BLaER1 treated with 17β-estradiol and CSF1 and Interleukin-3, amounts not matched to agents 10 nM and 100 nM (cell line): ENCODE results near the gene CLTCL1.

ENCODE experiments used
- H3K27ac ChIP-seq, 11 experiments: shearing (Covaris generic); formaldehyde crosslinking; 2 replicates each; pipeline ENCODE4 v1.8.1; 2022
- H3K27me3 ChIP-seq, 11 experiments: shearing (Covaris generic); formaldehyde crosslinking; 2 replicates each; pipeline ENCODE4 v1.8.1; 2022
- H3K36me3 ChIP-seq, 11 experiments: shearing (Covaris generic); formaldehyde crosslinking; 2 replicates each; pipeline ENCODE4 v1.8.1; 2022
- H3K4me1 ChIP-seq, 10 experiments: shearing (Covaris generic); formaldehyde crosslinking; 2 replicates each; pipeline ENCODE4 v1.8.1; 2022
- H3K4me2 ChIP-seq, 11 experiments: shearing (Covaris generic); formaldehyde crosslinking; 2 replicates each; pipeline ENCODE4 v1.8.1; 2022
- H3K4me3 ChIP-seq, 10 experiments: shearing (Covaris generic); formaldehyde crosslinking; 2 replicates each; pipeline ENCODE4 v1.8.1; 2022
- H3K9ac ChIP-seq, 11 experiments: shearing (Covaris generic); formaldehyde crosslinking; 2 replicates each; pipeline ENCODE4 v1.8.1; 2022
- H3K9me3 ChIP-seq, 11 experiments: shearing (Covaris generic); formaldehyde crosslinking; replicated peaks in 1 of 11; 2 replicates each; pipeline ENCODE4 v1.8.1; 2022
- H4K20me1 ChIP-seq, 11 experiments: shearing (Covaris generic); formaldehyde crosslinking; 2 replicates each; pipeline ENCODE4 v1.8.1; 2022
- Cebpa-rat ChIP-seq, 11 experiments: shearing (Covaris generic); IDR thresholded peaks; 2 replicates each; pipeline ENCODE4 v1.8.1; 2022

The CLTCL1 gene

GRCh38 chr22:19295733-19296132, 4.2 kb upstream of the CLTCL1 start:
- TF ChIP-seq Cebpa-rat (IDR thresholded peaks at IDR 0.05): no peak
- H3K9ac ChIP-seq: no peak overlapping the region
- peaks cover 9 to 17% (median 15%) of the 10 kb centered on the region in 10 experiments for H3K4me1 ChIP-seq
- H4K20me1 ChIP-seq: peaks cover 0 to 3% (median 0%) of the 10 kb centered on the region in 11 experiments; a peak in 2 of 22 replicates
- H3K4me2 ChIP-seq: no peak overlapping the region
- H3K27me3 ChIP-seq: peaks cover 0 to 7% (median 6%) of the 10 kb centered on the region in 11 experiments; a peak in 18 of 22 replicates
- H3K27ac ChIP-seq: no peak overlapping the region
- H3K36me3 ChIP-seq: no peaks in the 10 kb centered on the region
- H3K4me3 ChIP-seq: no peak overlapping the region
- no peaks in the 10 kb centered on the region for H3K9me3 ChIP-seq

- Histone ChIP-seq H3K4me3 (peak overlapping the region; percentile 70 to 98 (median 96)), H3K9me3 (no peaks in the 10 kb centered on the region), H3K9ac (peak overlapping the region; percentile 74 to 88 (median 82); a peak in 21 of 22 replicates), H3K27ac (peak overlapping the region in 8 of 11 experiments; percentile 70 to 84 (median 76); a peak in 11 of 22 replicates), H3K4me2 (peak overlapping the region; percentile 69 to 95 (median 87)), H3K36me3 (no peaks in the 10 kb centered on the region), H3K27me3 (peaks cover 0 to 14% (median 12%) of the 10 kb centered on the region in 11 experiments; a peak in 18 of 22 replicates), H4K20me1 (peaks cover 0 to 9% (median 0%) of the 10 kb centered on the region in 11 experiments; a peak in 2 of 22 replicates), H3K4me1 (peaks cover 27 to 48% (median 45%) of the 10 kb centered on the region in 10 experiments)
- no peak for TF ChIP-seq Cebpa-rat (IDR thresholded peaks at IDR 0.05)
These were observed 1.1 kb upstream of the CLTCL1 start for GRCh38 chr22:19292458-19293230.

DNA sequence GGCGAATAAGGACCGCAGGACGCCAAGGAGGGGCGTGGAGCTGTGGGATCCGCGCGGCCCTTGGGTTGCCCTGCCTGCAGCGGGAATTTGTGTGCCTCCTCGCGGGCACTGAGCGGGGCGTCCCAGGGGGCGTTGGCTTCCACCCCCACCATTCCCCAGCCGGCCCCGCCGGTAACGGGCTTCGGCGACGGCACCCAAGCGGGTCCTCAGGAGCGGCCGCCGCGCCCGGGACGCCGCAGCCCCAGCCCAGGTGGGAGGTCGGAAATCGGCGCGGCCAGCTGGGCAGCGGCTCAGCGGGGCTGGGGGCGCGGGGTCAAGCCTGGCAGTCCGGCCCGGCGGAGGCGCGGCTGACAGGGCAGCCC, 320 bp downstream of the CLTCL1 start:
- H3K36me3 ChIP-seq: no peaks in the 10 kb centered on the region
- H3K27me3 ChIP-seq: peaks cover 0 to 14% (median 12%) of the 10 kb centered on the region in 11 experiments; a peak in 18 of 22 replicates
- H3K9ac ChIP-seq: peak overlapping the region; percentile 83 to 91 (median 87)
- H3K4me3 ChIP-seq: peak overlapping the region; percentile 91 to 98 (median 96)
- peaks cover 0 to 9% (median 0%) of the 10 kb centered on the region in 11 experiments; a peak in 2 of 22 replicates for H4K20me1 ChIP-seq
- no peak for TF ChIP-seq Cebpa-rat (IDR thresholded peaks at IDR 0.05)
- H3K9me3 ChIP-seq: no peaks in the 10 kb centered on the region
- H3K4me1 ChIP-seq: peaks cover 39 to 62% (median 60%) of the 10 kb centered on the region in 10 experiments
- peak overlapping the region; percentile 93 to 99 (median 97) for H3K4me2 ChIP-seq
- H3K27ac ChIP-seq: peak overlapping the region; percentile 62 to 80 (median 77); a peak in 21 of 22 replicates

DNA sequence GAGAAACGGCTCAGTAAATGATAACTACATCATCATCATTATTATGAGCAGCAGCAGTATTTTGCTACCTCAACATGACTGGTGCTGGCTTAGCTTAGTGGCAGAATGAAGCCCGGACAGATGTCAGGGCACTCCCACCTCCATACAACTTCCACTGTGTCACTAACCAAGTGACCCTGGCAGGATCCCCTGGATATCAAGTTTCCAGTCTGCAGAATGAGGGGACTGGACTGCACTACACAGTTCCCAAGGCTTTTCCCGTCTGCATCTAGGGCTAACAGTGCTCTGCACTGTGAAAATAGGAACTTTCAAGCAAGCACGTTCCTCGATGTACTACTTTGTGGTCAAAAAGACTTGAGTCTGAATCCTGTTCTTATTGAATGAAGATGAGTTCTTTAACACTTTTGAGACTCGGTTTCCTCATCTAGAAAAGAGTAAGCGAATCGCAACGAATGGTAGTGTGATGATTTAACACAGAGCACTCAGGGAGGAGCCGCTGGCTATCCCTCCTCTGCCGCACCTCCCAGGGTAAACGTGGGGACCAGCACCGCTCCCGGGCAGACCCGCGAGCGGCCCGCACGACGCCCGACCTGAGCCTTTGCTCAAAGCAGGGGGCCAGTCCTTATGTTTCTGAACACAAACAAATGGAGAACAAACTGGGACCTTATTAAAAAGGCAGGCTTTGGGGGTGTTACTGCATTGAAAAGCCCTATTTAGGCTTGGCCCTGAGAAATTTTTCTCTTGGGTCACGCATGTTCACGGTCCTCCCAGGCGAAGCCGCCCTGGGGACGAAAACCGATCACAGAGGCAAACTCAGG, 910 bp downstream of the CLTCL1 start:
- Histone ChIP-seq H3K9me3 (no peaks in the 10 kb centered on the region), H3K9ac (peak overlapping the region; percentile 83 to 91 (median 87)), H3K36me3 (no peaks in the 10 kb centered on the region), H3K4me1 (peaks cover 45 to 68% (median 66%) of the 10 kb centered on the region in 10 experiments), H4K20me1 (peaks cover 0 to 9% (median 0%) of the 10 kb centered on the region in 11 experiments; a peak in 2 of 22 replicates), H3K4me2 (peak overlapping the region; percentile 93 to 99 (median 97)), H3K27me3 (peaks cover 0 to 14% (median 12%) of the 10 kb centered on the region in 11 experiments; a peak in 18 of 22 replicates), H3K4me3 (peak overlapping the region; percentile 91 to 98 (median 96)), H3K27ac (peak overlapping the region in 7 of 11 experiments; percentile 71 to 79 (median 77); a peak in 10 of 22 replicates)
- TF ChIP-seq Cebpa-rat (IDR thresholded peaks at IDR 0.05): no peak

DNA sequence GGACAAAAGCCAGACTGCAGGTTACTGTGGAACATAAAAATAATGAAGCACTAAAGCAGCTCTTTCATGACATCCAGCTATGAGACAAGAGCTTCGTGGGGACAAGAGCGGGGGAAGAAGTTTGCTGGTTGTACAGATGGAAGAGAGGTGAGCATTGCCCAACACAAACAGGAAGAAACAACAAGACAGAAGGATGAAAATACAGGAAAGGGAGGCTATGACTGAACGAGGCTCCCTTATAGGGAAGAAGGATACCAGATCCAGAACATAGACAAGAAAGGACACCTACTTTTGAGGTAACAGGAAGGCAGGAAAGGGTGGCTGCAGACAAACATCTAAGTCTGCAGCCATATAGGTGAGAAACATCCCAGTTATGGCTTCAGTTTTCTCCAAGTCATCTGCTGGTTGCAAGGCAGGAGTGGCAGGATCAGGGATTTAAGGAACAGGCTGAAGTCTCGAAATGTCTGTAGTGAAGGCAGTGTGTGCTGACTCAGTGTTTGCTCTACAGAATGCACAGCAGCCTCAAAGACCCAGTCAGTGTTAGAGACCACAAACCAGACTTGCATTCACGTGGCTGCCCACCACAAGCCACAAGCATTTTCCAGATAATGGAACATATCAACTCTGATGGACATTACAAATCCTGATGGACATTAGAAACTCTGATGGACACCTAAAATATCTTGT, 1.9 kb downstream of the CLTCL1 start:
- Histone ChIP-seq H3K4me1 (peaks cover 48 to 78% (median 76%) of the 10 kb centered on the region in 10 experiments), H3K4me3 (peak overlapping the region in 1 of 10 experiments; percentile 96; a peak in 1 of 20 replicates), H3K27ac (no peak overlapping the region), H4K20me1 (peaks cover 0 to 9% (median 0%) of the 10 kb centered on the region in 11 experiments; a peak in 2 of 22 replicates), H3K4me2 (peak overlapping the region; percentile 93 to 99 (median 97)), H3K9ac (peak overlapping the region in 1 of 11 experiments; percentile 5; a peak in 1 of 22 replicates), H3K27me3 (peaks cover 0 to 14% (median 12%) of the 10 kb centered on the region in 11 experiments; a peak in 18 of 22 replicates), H3K9me3 (no peaks in the 10 kb centered on the region), H3K36me3 (no peaks in the 10 kb centered on the region)
- no peak for TF ChIP-seq Cebpa-rat (IDR thresholded peaks at IDR 0.05)

DNA sequence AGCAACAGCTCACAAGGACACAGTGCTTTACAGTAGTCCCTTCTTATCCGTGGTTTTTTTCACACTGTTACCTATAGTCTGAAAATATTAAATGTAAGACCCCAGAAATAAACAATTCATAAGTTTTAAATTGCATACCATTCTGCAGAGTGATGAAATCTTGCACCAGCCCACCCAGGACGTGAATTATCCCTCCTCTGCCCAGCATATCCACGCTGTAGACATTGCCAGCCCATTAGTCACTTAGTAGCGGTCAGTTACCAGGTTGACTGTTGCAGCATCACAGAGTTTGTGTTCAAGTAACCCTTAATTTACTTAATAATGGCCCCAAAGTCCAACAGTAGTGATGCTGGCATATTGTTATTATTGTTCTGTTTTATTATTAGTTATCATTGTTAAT, 3.6 kb downstream of the CLTCL1 start:
- Histone ChIP-seq H3K27me3 (peaks cover 0 to 14% (median 12%) of the 10 kb centered on the region in 11 experiments; a peak in 18 of 22 replicates), H3K36me3 (no peaks in the 10 kb centered on the region), H3K4me3 (no peak overlapping the region), H3K4me2 (peak overlapping the region; percentile 10 to 98 (median 74); a peak in 21 of 22 replicates), H3K9ac (no peak overlapping the region), H3K9me3 (no peaks in the 10 kb centered on the region), H4K20me1 (peaks cover 0 to 9% (median 0%) of the 10 kb centered on the region in 11 experiments; a peak in 2 of 22 replicates), H3K27ac (0 out of 22 replicates have a peak overlapping the region, but pooled peaks of 1 of the 11 experiments have one; percentile 11), H3K4me1 (peaks cover 48 to 93% (median 86%) of the 10 kb centered on the region in 10 experiments)
- TF ChIP-seq Cebpa-rat (IDR thresholded peaks at IDR 0.05): no peak

GRCh38 chr22:19287076-19287707, 4.3 kb downstream of the CLTCL1 start:
- peaks cover 42 to 89% (median 79%) of the 10 kb centered on the region in 10 experiments for H3K4me1 ChIP-seq
- H3K27ac ChIP-seq: peak overlapping the region in 2 of 11 experiments; percentile 10 to 11; a peak in 2 of 22 replicates
- H3K9me3 ChIP-seq: no peaks in the 10 kb centered on the region
- no peak overlapping the region; a peak in 1 of 22 replicates for H3K9ac ChIP-seq
- H4K20me1 ChIP-seq: peaks cover 0 to 9% (median 0%) of the 10 kb centered on the region in 11 experiments; a peak in 2 of 22 replicates
- H3K36me3 ChIP-seq: no peaks in the 10 kb centered on the region
- H3K27me3 ChIP-seq: peaks cover 0 to 14% (median 12%) of the 10 kb centered on the region in 11 experiments; a peak in 18 of 22 replicates
- H3K4me2 ChIP-seq: peak overlapping the region; percentile 10 to 98 (median 74); a peak in 21 of 22 replicates
- TF ChIP-seq Cebpa-rat (IDR thresholded peaks at IDR 0.05): no peak
- H3K4me3 ChIP-seq: no peak overlapping the region
